Panc1 (cell line): ENCODE measurements around the gene KAZN.

ENCODE experiments used
- TF ChIP-seq, protein P1 (sequence below): fragments of 450-650 bp; IDR thresholded peaks from 2 replicates; pipeline ENCODE4 v1.5.1; 2017; ENCODE audit warnings: mild to moderate bottlenecking
- TF ChIP-seq, protein P2 (sequence below), 2 experiments: IDR thresholded peaks; 2 replicates each; pipeline ENCODE4 v1.6.1; 2011 to 2012; ENCODE audit warnings: low read depth in 2 of 2, control low read depth in 1 of 2, low read length in 1 of 2, mild to moderate bottlenecking in 1 of 2, moderate library complexity in 1 of 2; ENCODE audit not compliant: insufficient read depth in 1 of 2

GRCh38 chr1:14824314-14824915 lies 225.9 kb downstream of the KAZN start:
- TF ChIP-seq, protein P1, sequence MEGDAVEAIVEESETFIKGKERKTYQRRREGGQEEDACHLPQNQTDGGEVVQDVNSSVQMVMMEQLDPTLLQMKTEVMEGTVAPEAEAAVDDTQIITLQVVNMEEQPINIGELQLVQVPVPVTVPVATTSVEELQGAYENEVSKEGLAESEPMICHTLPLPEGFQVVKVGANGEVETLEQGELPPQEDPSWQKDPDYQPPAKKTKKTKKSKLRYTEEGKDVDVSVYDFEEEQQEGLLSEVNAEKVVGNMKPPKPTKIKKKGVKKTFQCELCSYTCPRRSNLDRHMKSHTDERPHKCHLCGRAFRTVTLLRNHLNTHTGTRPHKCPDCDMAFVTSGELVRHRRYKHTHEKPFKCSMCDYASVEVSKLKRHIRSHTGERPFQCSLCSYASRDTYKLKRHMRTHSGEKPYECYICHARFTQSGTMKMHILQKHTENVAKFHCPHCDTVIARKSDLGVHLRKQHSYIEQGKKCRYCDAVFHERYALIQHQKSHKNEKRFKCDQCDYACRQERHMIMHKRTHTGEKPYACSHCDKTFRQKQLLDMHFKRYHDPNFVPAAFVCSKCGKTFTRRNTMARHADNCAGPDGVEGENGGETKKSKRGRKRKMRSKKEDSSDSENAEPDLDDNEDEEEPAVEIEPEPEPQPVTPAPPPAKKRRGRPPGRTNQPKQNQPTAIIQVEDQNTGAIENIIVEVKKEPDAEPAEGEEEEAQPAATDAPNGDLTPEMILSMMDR, result no peak
- TF ChIP-seq, protein P2, sequence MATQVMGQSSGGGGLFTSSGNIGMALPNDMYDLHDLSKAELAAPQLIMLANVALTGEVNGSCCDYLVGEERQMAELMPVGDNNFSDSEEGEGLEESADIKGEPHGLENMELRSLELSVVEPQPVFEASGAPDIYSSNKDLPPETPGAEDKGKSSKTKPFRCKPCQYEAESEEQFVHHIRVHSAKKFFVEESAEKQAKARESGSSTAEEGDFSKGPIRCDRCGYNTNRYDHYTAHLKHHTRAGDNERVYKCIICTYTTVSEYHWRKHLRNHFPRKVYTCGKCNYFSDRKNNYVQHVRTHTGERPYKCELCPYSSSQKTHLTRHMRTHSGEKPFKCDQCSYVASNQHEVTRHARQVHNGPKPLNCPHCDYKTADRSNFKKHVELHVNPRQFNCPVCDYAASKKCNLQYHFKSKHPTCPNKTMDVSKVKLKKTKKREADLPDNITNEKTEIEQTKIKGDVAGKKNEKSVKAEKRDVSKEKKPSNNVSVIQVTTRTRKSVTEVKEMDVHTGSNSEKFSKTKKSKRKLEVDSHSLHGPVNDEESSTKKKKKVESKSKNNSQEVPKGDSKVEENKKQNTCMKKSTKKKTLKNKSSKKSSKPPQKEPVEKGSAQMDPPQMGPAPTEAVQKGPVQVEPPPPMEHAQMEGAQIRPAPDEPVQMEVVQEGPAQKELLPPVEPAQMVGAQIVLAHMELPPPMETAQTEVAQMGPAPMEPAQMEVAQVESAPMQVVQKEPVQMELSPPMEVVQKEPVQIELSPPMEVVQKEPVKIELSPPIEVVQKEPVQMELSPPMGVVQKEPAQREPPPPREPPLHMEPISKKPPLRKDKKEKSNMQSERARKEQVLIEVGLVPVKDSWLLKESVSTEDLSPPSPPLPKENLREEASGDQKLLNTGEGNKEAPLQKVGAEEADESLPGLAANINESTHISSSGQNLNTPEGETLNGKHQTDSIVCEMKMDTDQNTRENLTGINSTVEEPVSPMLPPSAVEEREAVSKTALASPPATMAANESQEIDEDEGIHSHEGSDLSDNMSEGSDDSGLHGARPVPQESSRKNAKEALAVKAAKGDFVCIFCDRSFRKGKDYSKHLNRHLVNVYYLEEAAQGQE (IDR thresholded peaks at IDR 0.05; ENCODE audit: insufficient read depth in 1 of 2, low read depth in 2 of 2, low read length in 1 of 2), result no peak
